ENCODE results near the gene MGAT4B.

- TF ChIP-seq CTCF (IDR thresholded peaks at IDR 0.05) (no peak), POLR2A (IDR thresholded peaks at IDR 0.05) (no peak)
These were observed 37.4 kb downstream of the MGAT4B start for GRCh38 chr5:179769271-179769670.

Data from transverse colon (tissue), 3 donors.